ENCODE measurements around the gene SERPINA1. TPM values are rescaled to one million over a fixed set of nuclear protein-coding genes. Genes with fewer than 3 reads are reported as not detected.

SERPINA1 gene
- total RNA-seq, 4 donors from 2014 or later, result 10.5 to 25.4 (median 18.9) TPM

DNA sequence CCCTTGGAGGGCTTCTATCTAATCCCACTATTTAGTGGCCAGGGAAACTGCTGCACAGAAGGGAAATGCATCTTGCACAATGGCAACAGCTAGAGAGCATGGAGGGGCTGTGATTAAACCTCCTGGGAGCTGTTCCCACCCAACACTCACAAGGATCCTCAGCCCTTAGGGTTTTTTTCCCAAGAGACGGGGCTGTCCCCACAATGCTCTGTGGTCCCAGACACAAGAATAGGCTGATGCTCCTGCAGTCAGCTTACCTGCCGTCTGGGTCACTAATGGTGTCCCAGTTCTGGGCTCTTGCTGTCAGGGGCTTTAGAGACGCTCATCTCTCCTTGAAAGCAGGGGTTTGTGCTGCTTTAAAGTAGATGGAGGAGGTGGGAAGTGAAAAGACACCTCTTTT lies 4.6 kb downstream of the SERPINA1 start:
- intact Hi-C loops (cut with DNase I), result no loop called here
- Histone ChIP-seq H3K27me3 (no peaks in the 10 kb centered on the region), H3K9me3 (no peaks in the 10 kb centered on the region), H3K27ac (peak overlapping the region in 1 of 3 donors; percentile 70), H3K4me3 (replicated peaks in 1 of 3) (no peak overlapping the region), H3K36me3 (no peaks in the 10 kb centered on the region), H3K4me1 (peaks cover 17 to 20% of the 10 kb centered on the region in 2 donors)
- TF ChIP-seq POLR2A (IDR thresholded peaks at IDR 0.05), result no peak
- TF ChIP-seq, protein P1, sequence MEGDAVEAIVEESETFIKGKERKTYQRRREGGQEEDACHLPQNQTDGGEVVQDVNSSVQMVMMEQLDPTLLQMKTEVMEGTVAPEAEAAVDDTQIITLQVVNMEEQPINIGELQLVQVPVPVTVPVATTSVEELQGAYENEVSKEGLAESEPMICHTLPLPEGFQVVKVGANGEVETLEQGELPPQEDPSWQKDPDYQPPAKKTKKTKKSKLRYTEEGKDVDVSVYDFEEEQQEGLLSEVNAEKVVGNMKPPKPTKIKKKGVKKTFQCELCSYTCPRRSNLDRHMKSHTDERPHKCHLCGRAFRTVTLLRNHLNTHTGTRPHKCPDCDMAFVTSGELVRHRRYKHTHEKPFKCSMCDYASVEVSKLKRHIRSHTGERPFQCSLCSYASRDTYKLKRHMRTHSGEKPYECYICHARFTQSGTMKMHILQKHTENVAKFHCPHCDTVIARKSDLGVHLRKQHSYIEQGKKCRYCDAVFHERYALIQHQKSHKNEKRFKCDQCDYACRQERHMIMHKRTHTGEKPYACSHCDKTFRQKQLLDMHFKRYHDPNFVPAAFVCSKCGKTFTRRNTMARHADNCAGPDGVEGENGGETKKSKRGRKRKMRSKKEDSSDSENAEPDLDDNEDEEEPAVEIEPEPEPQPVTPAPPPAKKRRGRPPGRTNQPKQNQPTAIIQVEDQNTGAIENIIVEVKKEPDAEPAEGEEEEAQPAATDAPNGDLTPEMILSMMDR (IDR thresholded peaks at IDR 0.05), result no peak
- WGBS, 2 donors, result 89 to 95% methylated on average over 3 of the region's 3 CpGs
- no peak for DNase-seq

DNA sequence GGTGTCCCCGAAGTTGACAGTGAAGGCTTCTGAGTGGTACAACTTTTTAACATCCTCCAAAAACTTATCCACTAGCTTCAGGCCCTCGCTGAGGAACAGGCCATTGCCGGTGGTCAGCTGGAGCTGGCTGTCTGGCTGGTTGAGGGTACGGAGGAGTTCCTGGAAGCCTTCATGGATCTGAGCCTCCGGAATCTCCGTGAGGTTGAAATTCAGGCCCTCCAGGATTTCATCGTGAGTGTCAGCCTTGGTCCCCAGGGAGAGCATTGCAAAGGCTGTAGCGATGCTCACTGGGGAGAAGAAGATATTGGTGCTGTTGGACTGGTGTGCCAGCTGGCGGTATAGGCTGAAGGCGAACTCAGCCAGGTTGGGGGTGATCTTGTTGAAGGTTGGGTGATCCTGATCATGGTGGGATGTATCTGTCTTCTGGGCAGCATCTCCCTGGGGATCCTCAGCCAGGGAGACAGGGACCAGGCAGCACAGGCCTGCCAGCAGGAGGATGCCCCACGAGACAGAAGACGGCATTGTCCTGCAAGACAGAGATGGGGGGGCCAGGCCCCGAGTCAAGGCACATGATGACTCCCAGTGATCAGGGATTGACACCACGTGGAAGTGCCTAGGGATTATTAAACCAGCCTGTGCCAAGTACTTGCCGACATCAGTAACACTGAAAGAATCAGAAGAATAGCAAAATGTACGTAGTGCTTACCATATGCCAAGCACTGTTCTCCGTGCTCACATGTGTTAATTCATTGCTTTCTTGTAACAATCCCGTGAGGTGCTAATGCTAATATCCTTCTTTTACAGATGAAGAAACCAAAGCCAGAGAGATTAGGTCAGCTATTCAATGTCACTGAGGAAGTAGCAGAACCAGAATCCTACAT lies 5.4 kb downstream of the SERPINA1 start:
- Histone ChIP-seq H3K36me3 (no peaks in the 10 kb centered on the region), H3K9me3 (no peaks in the 10 kb centered on the region), H3K4me3 (replicated peaks in 1 of 3) (no peak overlapping the region), H3K27me3 (no peaks in the 10 kb centered on the region), H3K27ac (no peak overlapping the region), H3K4me1 (peaks cover 17 to 20% of the 10 kb centered on the region in 2 donors)
- DNase-seq, result no peak
- TF ChIP-seq, protein P1 (IDR thresholded peaks at IDR 0.05), result no peak
- TF ChIP-seq POLR2A (IDR thresholded peaks at IDR 0.05), result no peak
- intact Hi-C loops (cut with DNase I), result no loop called here
- 83 to 92% methylated on average over 17 to 18 of the region's 18 CpGs for WGBS, 2 donors

DNA sequence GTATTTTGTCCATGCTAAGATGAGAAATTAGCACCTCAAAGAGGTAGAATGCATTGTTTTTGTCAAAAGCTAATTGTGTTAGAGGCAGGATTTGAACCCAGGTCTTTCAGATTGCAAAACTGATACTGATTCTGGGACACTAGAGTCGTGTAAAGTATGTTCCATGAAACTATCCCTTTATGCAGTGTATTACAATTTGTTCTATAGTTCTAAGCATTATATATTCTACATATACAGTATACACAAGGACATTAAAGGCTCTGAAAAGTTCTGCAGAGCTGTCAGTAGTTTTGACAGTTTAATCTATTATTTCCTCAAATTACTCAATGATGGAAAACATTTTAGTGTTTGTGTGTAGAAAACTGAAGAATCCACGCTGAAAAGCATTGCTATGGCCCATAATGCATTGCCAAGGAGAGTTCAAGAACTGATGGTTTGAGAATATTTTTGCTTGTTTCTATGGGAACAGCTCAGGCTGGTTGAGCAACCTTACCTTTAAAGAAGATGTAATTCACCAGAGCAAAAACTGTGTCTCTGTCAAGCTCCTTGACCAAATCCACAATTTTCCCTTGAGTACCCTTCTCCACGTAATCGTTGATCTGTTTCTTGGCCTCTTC lies 6.2 kb downstream of the SERPINA1 start:
- no peak for DNase-seq
- Histone ChIP-seq H3K27me3 (no peaks in the 10 kb centered on the region), H3K36me3 (no peaks in the 10 kb centered on the region), H3K4me3 (replicated peaks in 1 of 3) (no peak overlapping the region), H3K9me3 (no peaks in the 10 kb centered on the region), H3K27ac (no peak overlapping the region), H3K4me1 (peaks cover 17 to 20% of the 10 kb centered on the region in 2 donors)
- WGBS, 2 donors, result 50 to 55% methylated on average over 4 of the region's 4 CpGs
- intact Hi-C loops (cut with DNase I), result no loop called here
- TF ChIP-seq, protein P1 (IDR thresholded peaks at IDR 0.05), result no peak
- no peak for TF ChIP-seq POLR2A (IDR thresholded peaks at IDR 0.05)

DNA sequence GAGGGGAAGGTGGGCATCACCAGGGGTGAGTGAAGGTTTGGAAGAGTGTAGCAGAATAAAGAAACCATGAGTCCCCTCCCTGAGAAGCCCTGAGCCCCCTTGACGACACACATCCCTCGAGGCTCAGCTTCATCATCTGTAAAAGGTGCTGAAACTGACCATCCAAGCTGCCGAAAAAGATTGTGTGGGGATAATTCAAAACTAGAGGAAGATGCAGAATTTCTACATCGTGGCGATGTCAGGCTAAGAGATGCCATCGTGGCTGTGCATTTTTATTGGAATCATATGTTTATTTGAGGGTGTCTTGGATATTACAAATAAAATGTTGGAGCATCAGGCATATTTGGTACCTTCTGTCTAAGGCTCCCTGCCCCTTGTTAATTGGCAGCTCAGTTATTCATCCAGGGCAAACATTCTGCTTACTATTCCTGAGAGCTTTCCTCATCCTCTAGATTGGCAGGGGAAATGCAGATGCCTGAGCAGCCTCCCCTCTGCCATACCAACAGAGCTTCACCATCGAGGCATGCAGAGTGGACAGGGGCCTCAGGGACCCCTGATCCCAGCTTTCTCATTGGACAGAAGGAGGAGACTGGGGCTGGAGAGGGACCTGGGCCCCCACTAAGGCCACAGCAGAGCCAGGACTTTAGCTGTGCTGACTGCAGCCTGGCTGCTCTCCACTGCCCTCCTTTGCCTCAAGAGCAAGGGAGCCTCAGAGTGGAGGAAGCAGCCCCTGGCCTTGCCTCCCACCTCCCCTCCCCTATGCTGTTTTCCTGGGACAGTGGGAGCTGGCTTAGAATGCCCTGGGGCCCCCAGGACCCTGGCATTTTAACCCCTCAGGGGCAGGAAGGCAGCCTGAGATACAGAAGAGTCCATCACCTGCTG lies 7.0 kb downstream of the SERPINA1 start:
- Histone ChIP-seq H3K27me3 (no peaks in the 10 kb centered on the region), H3K4me3 (replicated peaks in 1 of 3) (no peak overlapping the region), H3K9me3 (no peaks in the 10 kb centered on the region), H3K4me1 (peaks cover 17 to 20% of the 10 kb centered on the region in 2 donors), H3K27ac (no peak overlapping the region), H3K36me3 (no peaks in the 10 kb centered on the region)
- no peak for DNase-seq
- 83 to 84% methylated on average over 7 of the region's 7 CpGs for WGBS, 2 donors
- TF ChIP-seq POLR2A (IDR thresholded peaks at IDR 0.05), result no peak
- TF ChIP-seq, protein P1 (IDR thresholded peaks at IDR 0.05), result no peak
- intact Hi-C loops (cut with DNase I), result no loop called here
